Stromal cell of bone marrow (primary cell): ENCODE data around the gene NRL.

Experiments used
- DNase-seq: peaks from one replicate; pipeline ENCODE4 v3.0.0-alpha.2; 2012; ENCODE audit warnings: low read depth

Gene NRL

DNA sequence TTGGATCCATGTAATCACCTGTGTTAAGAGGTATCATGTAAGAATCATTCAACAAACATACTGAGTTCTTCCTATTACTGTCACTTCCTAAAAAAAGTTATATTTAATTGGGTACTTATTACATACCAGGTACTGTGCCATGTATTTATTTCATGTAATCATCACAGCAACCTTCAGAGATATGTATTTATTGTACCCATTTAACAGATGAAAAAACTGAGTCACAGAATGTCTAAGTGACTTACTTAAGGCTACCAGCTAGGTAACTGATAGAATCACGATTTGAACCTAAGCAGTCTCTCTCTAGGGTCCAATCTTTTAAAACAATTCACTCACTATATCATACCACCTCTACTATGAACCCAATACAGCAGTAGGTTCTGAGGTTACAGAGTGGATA is 29.7 kb upstream of the NRL start:
- DNase-seq, result no peak

GRCh38 chr14:24143511-24143910 is 28.8 kb upstream of the NRL start:
- peak; percentile 44 for DNase-seq

GRCh38 chr14:24141097-24141880 is 26.5 kb upstream of the NRL start, which contains the start of gene EMC9:
EMC9 (minus strand) TSS chr14:24141591; CDS start chr14:24141304, 287 bp downstream.
- peak; percentile 99 for DNase-seq

DNA sequence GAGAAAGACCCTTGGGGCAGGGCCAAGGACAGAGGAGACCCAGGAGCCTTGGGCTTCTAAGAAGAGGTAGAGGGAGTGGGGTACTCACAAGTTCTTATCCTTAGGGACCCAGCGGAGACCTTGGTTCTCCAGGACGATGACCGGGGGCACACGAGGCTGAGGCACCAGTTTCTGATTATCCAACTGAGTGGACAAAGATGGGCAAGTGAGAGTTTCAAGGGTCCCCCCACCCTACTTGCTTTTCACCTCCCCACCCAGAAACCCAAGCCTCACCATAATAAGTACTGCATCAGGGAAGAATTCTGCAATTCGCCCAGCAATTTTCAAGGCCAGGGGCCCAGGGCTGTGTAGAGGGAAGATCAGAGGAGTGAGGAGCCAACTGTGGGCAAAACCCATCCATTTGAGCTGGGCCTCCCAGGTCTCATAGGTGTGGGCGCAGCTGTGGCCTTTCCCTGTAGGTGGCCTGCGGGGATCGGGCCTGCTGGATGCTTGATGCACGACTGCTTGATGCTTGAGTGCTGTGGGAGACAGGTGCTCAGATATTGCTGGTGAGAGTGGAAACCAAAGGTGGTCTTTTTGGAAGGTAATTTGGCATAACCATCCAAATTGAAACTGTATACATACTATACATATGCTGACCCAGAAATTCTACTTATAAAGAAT is 24.7 kb upstream of the NRL start:
- no peak for DNase-seq

DNA sequence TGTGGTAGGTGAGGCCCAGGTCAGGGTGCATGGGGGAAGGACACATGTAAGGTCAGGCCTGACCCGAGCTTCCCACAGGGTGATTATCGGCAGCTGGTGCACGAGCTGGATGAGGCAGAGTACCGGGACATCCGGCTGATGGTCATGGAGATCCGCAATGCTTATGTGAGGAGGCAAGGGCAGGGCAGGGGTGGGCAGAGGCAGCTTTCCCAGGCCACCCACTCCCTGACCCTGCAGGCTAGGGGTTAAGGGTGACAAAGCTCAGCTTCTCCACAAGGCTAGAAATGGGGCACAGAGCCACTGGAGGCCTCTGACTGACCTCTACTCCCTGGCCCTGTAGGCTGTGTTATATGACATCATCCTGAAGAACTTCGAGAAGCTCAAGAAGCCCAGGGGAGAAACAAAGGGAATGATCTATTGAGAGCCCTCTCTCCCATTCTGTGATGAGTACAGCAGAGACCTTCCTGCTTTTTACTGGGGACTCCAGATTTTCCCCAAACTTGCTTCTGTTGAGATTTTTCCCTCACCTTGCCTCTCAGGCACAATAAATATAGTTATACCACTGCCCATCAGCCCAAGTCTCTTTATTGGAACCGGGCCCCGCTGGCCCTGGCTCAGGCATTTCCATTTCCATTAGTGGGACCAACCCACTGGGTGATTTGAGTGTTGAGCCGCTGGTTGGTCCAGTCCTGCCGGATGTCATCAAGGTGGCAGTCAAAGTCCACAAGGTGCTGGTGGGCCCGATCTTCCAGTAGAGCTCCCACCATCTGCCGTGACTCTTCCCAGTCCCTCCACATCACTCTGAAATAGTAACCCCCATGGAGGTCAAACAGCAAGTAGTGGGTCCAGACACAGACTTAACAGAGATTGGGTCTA is 23.9 kb upstream of the NRL start:
- no peak for DNase-seq

DNA sequence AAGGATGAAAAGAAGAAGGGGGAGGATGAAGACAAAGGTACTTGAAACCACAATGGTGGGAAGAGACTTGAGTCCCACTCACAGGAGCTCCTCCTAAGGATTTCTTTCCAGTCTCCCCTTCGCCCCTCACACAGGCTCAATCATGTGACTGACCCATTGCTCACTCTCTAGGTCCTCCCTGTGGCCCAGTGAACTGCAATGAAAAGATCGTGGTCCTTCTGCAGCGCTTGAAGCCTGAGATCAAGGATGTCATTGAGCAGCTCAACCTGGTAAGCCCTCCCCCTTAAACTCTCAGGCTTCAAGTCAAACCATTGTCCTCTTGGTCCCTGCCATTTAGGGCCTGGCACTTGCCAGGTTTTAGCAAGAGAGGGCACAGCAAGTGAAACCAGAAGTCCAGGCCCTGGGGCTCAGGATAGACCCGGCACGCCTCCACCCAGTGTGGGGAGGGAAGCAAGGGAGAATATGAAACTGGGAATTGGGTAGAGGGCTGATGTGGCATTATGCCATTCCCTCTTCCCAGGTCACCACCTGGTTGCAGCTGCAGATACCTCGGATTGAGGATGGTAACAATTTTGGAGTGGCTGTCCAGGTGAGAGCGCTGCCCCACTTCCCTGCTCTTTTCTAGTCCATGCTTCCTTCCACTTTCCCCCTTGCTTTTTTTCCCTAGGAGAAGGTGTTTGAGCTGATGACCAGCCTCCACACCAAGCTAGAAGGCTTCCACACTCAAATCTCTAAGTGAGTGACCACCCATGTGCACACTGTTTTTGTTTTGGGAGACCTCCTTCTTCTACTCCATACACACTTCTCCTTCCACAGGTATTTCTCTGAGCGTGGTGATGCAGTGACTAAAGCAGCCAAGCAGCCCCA is 23.0 kb upstream of the NRL start:
- no peak for DNase-seq

DNA sequence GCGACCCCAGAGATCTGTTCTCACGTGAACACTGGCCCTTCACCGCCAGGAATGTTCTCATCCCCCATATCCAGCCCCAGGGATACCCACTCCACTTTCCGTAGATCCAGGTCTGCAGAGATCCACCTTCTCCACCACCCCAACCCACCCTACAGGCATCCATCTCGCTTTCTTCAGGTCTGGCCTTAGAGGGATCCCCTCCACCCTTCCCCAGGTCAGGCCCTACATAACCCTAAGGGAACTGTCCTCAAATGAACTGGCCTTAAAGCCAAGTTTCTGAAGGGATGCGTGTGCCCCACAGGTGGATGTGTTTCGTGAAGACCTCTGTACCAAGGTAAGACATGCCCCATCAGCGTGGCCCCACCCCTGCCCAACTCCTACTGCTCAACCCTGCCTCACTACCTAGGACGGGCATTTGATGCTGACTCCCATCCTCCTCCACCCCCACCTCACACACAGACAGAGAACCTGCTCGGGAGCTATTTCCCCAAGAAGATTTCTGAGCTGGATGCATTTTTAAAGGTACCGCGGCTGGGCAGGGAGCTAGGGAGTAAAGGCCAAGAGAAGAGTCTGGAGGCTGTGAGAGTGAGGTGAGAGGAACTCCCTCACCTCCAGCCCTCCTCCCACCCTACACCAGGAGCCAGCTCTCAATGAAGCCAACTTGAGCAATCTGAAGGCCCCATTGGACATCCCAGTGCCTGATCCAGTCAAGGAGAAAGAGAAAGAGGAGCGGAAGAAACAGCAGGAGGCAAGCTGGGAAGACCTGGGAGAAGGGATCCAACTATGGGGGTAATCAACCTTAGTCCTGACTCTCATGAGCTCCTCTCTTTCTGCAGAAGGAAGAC is 22.2 kb upstream of the NRL start:
- DNase-seq, result no peak

DNA sequence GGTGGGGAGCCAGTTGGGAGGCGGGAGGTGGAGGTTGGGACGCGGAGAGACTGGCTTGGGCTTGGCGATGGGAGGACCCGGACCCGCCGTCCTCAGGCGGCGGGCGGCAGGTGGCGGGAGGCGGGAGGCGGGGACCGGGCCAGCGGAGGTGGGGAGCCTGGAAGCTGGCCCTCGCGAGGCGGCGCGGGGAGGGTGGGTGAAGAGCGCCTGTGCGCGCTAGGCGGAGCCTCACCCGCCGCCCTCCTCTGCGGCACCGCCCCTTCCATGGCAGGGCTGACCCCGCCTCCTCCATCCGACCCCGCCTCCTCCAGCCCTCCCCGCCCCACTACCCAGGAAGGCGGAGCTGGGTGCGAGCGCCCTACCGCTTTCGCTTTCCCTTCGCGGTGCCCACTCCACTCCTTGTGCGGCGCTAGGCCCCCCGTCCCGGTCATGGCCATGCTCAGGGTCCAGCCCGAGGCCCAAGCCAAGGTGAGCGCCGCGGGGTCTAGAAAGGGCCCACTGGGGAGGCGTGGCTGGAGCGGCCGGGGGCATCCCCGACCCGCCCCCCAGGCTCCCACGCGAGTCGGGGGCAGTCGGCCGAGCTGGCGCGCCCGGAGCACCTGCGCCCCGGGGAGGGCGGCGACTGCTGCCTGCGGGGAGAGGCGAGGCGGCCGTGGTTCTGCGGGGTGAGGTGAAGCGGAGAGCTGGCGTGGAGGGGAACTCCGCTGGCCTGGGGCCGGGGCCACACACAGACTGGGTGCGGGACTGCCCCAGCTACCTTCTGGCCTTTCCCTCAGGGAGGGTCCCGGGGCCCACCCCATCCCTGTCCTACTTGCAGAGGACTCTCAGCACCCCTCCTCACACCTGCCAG is 21.3 kb upstream of the NRL start, which contains the start of gene PSME1:
Gene PSME1, plus strand, starts transcription at position 361 of the 850 bp plus-strand sequence. Its CDS starts 69 bp downstream, at position 430.
- DNase-seq, result peak; percentile 78

DNA sequence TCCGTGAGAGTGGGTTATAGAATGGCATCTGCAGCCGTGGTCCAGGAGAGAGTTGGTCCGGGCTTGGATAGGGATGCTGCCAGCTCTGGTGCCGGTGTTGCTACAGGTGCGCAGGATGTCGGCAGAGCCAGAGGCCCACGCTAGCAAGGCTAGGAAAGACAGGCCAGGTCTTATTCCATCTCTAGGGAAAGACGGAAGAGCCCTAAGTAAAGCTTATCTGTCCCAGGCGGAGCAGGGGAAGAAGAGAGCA is 20.8 kb upstream of the NRL start:
- DNase-seq, result no peak

- no peak for DNase-seq
Measured at GRCh38 chr14:24133735-24134134, 19.0 kb upstream of the NRL start.

GRCh38 chr14:24132976-24133375 is 18.2 kb upstream of the NRL start:
- DNase-seq, result no peak

DNA sequence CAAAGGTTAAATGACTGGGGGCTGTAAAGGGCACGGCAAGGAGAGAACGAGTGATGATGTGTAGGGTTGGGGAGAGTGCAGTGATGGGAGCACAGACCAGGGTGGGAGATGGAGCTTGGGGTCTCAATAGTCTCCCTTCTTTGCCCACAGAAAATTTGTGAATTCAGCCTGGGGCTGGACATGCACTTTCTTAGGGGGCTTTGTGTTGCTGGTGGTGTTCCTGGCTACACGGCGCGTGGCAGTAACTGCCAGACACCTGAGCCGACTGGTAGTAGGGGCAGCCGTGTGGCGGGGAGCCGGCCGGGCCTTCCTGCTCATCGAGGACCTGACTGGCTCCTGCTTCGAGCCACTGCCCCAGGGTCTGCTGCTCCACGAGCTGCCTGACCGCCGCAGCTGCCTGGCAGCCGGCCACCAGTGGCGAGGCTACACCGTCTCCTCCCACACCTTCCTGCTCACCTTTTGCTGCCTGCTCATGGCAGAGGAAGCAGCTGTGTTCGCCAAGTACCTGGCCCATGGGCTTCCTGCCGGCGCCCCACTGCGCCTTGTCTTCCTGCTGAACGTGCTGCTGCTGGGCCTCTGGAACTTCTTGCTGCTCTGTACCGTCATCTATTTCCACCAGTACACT is 17.4 kb upstream of the NRL start:
- no peak for DNase-seq

DNA sequence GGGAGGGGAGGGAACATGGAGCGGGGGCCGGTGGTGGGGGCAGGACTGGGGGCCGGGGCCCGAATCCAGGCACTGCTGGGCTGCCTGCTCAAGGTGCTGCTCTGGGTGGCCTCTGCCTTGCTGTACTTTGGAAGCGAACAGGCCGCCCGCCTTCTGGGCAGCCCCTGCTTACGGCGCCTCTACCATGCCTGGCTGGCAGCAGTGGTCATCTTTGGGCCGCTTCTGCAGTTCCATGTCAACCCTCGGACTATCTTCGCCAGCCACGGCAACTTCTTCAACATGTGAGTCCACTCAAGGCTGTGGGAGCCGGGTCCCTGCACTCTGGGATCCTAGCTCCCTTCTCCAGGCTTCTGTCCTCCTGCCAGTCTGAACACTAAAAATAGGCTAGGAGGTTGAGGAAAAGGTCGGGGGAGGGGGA is 16.8 kb upstream of the NRL start:
- no peak for DNase-seq

DNA sequence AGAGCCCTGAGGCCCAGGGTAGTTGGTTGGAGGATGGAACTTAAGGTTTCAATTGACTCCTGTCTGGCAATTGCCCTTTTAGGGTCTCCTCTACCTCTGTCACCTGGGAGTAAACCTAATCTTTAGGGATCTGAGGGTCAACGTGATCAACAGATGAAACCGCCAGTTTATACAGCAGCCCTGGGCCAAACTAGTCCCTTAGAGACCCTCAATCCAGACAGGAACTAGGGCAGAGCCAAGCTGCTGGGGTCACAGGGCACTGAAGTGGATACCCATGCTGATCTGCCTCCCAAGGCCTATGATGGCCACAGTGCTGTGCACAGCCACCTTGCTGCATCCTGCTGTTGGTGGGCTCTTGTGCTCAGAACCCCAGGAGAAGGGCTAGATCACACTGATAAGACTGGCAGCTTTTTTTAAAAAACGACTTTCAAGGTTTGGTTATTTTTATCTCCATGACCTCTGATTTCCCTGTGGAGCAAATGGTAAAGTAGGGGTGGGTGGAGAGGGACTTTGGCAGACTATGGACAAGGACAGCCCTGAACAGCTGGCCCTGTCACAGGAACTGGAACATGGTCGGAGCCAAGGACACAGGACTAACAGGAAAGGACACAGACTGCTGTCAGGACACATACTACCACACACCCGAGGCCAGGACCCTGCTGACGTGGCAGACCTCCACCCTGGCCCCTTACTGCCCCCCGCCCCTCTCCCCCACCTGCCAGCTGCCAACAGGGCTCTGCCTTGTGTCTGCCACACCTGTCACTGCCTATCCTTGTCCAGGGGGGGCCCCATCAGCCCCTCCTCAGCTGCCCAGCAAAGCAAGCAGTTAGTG is 16.2 kb upstream of the NRL start:
- DNase-seq, result no peak

DNA sequence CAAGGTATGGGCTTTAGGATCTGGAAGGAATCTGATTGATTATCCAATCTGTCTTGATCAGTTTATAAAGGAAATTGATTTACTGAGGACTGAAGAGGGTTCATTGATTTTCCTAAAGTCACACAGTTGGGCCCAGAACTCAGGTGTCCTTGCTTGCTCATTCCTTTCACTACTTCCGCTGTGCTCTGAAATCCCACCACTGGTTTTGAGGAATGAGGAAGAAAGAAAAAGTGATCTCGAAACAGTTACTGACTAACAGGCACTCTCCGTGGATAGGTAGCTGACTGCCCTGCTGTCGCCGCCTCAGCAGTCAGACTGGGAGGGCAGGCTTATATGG is 15.6 kb upstream of the NRL start, which contains the start of gene FITM1:
Gene FITM1, plus strand, starts transcription at position 280 of the 337 bp plus-strand sequence. CDS start 905 bp downstream, outside the sequence.
- DNase-seq, result no peak

DNA sequence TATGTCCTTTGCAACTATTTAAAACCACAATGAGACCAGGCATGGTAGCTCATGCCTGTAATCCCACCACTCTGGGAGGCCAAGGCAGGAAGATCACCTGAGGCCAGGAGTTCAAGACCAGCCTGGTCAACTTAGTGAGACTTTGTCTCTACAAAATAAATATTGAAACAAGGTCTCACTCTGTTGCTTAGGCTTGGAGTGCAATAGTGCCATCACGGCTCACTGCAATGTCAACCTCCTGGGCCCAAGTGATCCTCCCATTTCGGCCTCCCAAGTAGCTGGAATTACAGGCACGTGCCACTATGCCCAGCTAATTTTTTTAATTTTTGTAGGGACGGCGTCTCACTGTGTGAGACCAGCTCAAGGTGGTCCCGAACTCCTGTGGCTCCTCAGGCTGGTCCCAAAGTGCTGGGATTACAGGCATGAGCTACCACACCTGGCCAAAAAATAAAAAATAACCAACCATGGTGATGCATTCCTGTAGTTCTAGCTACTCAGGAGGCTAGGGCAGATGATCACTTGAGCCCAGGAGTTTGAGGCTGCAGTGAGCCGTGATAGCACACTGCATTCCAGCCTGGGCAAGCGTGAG is 14.8 kb upstream of the NRL start:
- DNase-seq, result no peak

DNA sequence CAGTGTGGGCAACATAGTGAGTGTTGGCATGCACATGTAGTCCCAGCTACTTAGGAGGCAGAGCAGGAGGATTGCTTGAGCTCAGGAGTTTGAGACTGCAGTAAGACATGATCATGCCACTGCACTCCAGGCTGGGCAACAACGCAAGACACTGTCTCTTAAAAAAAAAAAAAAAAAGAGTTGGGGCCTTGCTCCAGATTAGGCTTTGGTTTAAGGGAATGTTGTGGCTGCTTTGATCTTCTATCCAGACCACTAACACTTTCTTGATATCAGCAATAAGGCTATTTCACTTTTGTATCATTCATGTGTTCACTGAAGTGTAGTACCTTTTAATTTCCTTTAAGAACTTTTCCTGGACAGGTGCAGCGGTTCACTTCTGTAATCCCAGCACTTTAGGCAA is 12.9 kb upstream of the NRL start:
- no peak for DNase-seq

GRCh38 chr14:24126939-24127338 is 12.2 kb upstream of the NRL start:
- no peak for DNase-seq
